RWPE1 (cell line): ENCODE data around the gene CCDC38.
A peak's percentile ranks its signal among the peaks of the same experiment; 100 is the strongest.

Source experiments
- CTCF ChIA-PET: fragments of 350-600 bp; sonication (Branson Sonifier 250); formaldehyde crosslinking; extraction: SDS; loops from one replicate; lab custom pipeline; 2021; lab: Yijun Ruan, JAX
- POLR2A ChIA-PET: fragments of 400-600 bp; formaldehyde crosslinking; extraction: SDS; loops from one replicate; lab custom pipeline; 2020; ENCODE audit warnings: antibody characterized with exemption; ENCODE audit not compliant: low non-redundant PET; lab: Yijun Ruan, JAX
- DNase-seq: peaks from one replicate; pipeline ENCODE4 v3.0.0; 2012; ENCODE audit warnings: low spot score
- H3K27ac ChIP-seq: fragments of 450-650 bp; 2 replicates; pipeline ENCODE4 v1.5.1; 2017
- CTCF ChIP-seq: fragments of 450-650 bp; conservative IDR thresholded peaks from 2 replicates; pipeline ENCODE4 v1.5.1; 2017; ENCODE audit warnings: low read depth, mild to moderate bottlenecking

The CCDC38 gene

DNA sequence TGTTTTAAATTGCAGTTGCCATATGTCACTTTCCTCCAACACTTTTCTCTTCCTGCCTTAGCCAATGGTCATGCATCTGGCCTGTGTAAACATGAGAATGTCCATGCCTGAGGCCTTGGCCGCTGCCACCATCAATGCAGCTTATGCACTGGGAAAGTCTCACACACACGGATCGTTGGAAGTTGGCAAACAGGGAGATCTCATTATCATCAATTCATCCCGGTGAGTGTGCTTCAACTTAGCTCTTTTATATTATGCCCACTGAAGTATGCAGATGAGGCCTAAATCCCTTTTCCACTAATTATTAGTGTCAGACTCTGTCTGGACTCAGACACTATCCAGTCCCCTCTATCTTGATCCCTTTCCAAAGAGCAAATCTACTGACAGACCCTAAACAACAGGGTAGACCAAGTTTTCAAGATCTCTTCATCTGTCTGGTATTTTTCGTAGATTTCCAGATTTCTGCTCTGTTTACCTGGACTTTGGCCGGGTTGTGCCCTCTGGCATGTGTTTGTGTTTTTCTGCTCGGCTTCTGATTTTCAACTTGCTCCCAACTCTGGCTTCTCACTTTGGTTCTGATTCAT is 24.0 kb upstream of the CCDC38 start:
- ChIA-PET CTCF (interaction anchor here (0.5 to 0.6 kb wide), 2 partner anchors 392 to 1021 kb away, joined by 3 to 4 read pairs; no protein-coding TSS in a partner anchor), POLR2A (no interaction called here)
- no peak for TF ChIP-seq CTCF
- no peak overlapping the region for H3K27ac ChIP-seq
- no peak for DNase-seq

DNA sequence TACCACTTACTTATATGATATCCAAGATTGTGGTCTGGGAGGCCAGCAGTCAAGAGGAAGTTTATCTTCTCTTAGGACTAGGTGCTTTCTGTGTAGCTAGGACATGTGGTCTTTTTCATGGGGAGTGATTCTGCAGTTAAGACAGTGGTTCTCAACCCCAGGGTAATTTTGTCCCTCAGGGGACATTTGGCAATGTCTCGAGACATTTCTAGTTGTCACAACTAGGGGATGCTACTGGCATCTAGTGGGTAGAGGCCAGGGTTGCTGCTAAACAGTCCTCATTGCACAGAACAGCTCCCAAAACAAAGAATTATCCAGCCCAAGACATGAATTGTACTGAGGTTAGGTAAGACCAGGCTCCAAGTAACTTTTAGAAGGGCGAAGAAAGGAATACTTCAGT is 20.7 kb upstream of the CCDC38 start:
- DNase-seq = no peak
- ChIA-PET POLR2A (no interaction called here), CTCF (interaction anchor here (0.7 kb wide), 1 partner anchor 12 kb away, joined by 6 read pairs; no protein-coding TSS in a partner anchor)
- no peak overlapping the region for H3K27ac ChIP-seq
- TF ChIP-seq CTCF = no peak

DNA sequence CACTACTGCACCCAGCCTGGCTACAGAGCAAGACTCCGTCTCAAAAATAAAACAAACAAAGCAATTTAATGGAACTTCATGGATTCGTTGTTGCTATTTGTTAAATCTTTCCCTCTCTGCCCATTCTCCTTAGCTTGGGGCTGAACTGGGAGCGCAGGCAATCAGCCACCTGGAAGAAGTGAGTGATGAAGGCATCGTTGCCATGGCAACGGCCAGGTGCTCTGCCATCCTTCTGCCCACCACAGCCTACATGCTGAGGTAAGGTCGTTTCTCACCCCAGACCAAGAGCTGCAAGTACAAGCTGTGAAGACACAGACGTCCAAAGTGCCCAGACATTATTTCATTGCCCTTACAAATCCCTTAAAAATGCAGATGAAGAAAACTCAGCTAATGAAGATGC is 19.8 kb upstream of the CCDC38 start:
- ChIA-PET CTCF (interaction anchor here (0.6 to 1.2 kb wide), 2 partner anchors 44 to 92 kb away, joined by 4 read pairs; no protein-coding TSS in a partner anchor), POLR2A (no interaction called here)
- no peak overlapping the region for H3K27ac ChIP-seq
- TF ChIP-seq CTCF = no peak
- no peak for DNase-seq

DNA sequence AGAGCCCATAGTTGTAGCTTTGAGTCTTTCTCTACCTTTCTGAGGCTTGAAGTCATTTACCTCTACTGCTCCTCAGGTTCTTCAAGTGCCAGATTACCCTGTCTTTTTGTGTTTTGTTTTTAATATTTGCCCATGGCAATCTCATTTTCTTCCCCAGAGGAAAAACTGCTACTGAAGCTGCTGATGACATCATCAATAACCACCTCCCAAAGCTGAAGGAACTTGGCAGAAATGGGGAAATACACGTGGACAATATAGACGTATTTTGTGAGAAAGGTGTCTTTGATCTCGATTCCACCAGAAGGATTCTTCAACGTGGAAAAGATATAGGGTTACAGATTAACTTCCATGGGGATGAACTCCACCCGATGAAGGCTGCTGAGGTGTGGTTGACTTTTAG is 17.8 kb upstream of the CCDC38 start:
- ChIA-PET POLR2A (no interaction called here), CTCF (no interaction called here)
- no peak for DNase-seq
- no peak overlapping the region for H3K27ac ChIP-seq
- TF ChIP-seq CTCF = no peak

DNA sequence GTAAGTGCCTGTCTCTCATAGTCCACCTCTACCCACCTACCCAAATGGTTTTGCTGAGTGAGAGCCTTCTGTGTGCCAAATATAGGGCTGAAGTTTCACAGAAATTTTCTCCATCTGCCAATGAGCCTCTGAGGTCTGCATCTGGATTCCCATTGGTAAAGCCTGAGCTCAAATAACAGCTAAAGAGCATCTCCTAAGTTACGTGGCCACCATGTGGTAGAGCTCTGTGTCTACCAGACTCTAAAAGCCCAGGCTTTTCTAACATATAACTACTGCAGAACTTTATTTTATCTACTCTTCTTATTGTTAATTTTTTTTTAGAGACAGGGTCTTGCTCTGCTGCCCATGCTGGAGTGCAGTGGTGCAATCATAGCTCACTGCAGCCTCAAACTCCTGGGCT is 16.7 kb upstream of the CCDC38 start:
- peak; percentile 9 for DNase-seq
- ChIA-PET CTCF (interaction anchor here (0.6 to 1.2 kb wide), 2 partner anchors 31 to 531 kb away, joined by 3 to 6 read pairs; no protein-coding TSS in a partner anchor), POLR2A (no interaction called here)
- no peak overlapping the region for H3K27ac ChIP-seq
- no peak; the same call in 1 of the 2 replicates for TF ChIP-seq CTCF

DNA sequence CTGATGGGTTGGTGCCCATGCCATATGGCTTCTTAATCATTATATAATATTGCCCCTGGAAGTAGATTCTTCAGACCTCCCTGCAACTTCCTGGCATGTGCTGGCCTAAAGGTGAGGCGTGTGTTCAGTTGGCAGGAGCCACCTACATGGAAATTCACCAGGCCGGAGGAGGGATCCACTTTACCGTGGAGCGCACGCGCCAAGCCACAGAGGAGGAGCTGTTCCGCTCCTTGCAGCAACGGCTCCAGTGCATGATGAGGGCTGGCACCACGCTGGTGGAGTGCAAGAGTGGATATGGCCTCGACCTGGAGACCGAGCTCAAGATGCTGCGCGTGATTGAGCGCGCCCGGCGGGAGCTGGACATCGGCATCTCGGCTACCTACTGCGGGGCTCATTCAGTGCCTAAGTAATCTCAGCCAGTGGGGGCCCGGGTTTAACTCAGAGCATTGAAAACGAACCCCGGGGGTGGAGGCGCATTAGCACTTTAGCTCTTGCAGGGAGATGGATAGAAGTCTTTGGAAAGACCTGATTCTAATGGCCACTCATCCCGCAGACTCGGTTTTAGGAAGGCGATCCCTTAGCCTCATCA is 14.2 kb upstream of the CCDC38 start:
- DNase-seq = no peak
- TF ChIP-seq CTCF = no peak
- CTCF ChIA-PET = interaction anchor here (0.7 to 1.2 kb wide), 2 partner anchors 560 to 867 kb away, joined by 4 to 5 read pairs; no protein-coding TSS in a partner anchor
- H3K27ac ChIP-seq = no peak overlapping the region
- POLR2A ChIA-PET = no interaction called here
